Measurements from ENCODE around the gene ARHGAP26.

ARHGAP26 gene

DNA sequence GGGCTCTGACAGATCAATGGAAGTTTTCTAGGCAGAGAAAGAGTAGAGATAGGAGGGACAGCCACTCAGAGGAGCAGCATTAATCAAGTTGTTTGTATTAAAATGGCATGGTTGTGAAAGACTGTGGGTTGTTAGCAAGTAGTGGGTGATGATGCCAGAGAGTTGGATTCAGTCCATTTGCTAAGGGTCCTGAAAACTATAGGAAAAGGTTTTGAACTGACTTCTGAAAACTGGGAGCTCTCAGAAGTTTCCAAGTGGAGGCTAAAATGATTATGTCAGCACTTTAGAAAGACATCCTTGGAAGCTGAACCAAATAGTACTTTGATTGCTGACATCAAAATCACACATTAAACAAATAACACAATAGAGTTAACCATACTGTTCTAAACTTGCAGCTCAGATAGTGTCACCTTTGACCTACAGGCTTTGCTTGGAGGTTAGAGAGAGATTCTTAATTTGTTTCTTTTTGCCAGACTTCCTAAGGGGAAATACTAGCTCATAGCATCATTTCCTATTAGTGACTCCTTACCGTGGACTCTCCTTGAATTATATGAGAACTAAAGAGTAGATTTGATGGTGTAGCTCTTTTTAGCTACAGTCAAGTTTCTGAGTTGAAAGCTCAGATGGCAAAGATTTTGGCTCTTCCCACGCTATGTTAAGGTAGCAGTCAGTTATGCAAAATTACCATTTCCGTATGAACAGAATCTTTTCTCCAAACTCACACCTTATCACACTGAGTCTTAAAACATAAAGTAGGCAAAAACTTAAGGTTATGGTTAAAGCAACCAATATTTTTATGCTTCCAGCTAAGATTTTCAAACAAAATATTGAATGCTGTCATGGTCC lies 356.2 kb downstream of the ARHGAP26 start:
- no peak for DNase-seq

DNA sequence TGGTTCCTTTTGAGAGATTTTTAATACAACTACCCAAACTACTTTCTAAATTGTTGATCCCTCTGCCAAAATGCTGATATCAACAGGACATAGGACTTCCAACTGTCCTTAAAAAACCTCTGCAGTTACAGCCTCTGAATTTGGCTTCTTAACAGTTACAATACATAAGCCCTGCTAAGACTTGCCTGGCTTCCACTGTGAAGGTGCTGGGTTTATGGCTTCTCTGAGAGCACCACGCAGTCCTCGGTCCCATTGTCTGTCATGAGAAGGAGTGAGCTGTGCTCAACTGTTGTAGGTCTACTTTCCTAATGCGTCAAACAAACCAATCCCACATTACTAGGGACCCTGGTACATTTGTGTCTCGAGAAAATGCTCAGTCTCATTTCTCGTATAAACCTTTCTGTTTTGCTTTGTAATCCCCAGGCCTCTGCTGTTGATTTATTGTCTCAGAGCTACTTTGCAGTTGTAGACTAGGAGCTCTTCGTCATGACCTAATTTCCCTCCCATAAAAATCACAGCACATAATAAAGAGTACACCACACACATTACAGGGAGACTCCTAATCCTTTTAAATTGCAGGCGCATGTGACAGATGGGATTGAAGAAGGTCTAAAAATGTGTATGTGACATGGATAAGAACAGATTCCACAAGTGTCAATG lies 358.4 kb downstream of the ARHGAP26 start:
- DNase-seq = no peak

DNA sequence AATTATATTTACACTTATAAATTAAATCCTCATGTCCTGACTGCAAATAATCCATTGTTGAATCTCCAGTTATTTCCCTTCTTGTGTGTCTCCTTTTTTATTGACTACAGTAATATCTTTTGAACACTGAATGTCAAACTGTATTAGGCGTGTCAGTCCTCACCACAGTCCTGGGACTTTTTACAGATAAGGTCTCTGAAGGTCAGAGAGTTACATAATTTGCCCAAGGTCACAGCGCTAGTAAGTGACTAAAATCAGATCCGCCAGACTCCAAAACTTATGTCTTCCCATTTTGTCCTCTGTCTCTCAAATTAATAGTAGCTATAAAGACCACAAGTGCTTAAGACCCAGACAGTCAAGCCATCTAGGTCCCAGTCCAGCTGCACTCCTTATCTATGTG lies 359.0 kb downstream of the ARHGAP26 start:
- no peak for DNase-seq

DNA sequence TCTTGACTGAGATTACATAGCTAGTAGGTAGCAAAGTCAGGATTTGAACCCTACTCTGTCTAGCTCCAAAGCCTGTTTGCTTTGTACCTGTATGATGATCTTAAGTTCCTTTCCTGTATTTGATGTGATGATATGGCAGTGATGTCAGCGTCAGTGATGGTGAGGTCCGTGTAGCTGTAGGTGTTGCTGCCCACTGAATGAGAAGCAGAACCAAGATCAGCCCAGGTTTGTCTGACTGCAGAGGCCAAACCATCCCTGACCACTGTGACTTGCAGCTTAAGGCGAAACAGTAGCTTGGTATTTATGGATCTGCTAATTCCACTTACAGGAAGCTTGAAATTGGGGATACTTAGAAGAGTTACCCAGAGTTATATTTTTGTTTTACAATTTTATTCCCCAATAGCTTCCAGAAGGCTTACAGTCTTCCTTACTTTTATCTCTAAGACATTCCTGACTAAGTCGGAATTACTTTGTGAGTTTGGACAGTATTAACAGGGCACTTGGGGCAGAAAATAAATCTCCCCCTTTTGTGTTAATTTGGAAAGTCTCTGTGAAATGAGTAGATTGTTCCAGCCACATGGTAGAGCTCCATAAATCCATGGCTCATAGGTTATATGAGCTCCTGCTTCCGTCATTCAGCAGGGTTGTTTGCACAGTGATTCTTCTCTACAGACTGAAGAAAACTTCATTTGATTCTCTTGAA lies 359.9 kb downstream of the ARHGAP26 start:
- no peak for DNase-seq

DNA sequence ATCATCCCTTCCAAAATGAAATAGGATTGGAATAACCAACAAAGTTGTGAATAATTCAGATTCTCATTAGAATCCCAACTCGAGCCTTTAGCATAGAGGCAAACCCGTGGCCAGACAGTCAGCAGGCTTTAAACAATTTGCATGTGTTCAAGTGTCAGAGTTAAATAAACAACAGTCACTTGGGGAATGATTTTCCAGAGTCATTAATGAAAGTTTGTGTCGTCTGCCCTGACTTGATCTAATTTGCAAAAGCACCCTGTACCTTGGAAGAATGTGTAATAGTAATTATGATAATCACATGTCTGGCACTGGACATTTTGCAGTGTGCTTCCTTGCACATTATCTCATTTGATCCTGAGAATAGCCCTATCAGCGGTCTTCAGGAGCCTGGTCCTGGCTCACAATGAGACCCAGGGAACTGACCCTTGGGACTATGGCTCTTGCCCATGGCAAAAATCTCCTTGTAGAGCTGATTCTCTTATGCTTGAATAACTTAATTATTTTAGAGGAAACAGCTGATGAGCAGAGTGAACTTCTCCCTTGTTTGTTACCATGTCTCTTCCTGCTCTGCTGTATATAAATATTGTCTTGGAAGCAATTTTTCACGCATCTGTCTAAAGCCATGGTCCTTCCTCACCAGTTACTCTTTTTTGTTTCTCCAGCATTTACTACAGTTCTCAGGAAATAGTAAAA lies 360.6 kb downstream of the ARHGAP26 start:
- DNase-seq = no peak

DNA sequence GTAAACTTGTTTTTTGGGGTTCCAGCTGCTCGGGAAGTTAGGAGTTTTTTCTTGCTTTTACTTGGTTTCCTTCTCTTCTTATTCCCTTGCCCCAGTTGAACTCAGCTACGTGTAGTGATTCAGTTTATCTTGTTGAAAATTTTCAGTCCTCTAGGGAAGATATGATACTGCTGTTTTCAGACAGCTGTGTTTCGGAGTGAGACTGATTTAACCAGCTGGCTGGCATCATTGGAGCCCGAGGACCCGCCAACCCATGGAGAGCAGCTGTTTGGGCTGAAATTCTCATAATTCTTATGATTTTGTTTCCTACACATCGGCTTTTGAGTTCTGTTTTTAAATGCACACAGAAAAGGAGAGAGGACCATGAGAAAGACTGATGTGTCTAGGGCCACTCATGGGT lies 361.8 kb downstream of the ARHGAP26 start:
- DNase-seq = no peak

DNA sequence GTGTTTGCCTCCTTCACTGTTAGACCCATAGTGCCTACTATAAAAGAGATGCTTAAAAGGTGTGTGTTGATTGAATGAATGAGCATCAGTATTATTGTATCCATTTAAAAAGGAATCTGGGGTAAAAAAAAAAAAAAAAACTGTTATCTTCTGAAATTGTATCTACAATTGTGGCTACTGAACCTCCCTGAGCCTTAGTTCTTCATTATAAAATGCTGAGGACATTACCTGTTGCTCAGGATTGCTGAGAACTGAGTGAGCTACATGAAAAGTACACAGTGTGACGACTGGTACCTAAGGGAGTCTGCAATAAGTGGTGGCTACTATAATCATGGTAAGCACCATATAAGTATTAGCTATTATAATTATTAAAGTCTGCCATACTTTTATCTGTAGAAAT lies 362.6 kb downstream of the ARHGAP26 start:
- DNase-seq = no peak

DNA sequence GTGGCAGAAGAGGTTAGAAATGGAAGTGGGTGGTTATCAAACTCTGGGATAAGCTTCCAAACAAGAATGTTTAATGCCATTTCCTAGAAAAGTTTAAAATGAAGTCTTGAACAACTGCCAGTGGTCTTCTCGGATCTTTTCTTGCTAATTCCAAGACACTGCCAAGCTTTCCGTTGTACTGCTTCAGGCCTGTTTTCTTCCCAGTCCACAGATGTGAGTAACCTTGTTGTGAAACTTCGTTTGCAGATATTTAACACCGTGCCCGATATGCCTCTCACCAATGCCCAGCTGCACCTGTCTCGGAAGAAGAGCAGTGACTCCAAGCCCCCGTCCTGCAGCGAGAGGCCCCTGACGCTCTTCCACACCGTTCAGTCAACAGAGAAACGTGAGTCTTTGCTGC lies 363.5 kb downstream of the ARHGAP26 start:
- no peak for DNase-seq

DNA sequence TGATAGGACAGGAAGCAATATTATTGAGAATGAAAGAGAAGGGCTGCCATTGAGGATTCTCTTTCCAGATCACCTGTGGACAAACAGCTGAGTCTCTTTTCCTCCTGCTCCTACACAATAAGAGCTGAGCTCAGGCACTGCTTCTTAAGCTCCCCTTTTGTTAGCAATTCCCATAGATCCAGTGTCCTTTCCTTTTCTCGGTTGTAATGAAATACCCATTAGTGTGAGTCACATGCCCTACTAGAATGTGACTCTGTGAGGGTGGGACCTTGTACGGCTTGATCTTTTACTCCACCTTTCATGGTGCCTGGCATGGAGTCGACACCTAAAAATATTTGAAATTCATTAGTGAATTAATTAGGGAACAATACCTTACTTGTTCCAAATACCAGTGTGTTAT lies 364.1 kb downstream of the ARHGAP26 start:
- DNase-seq = no peak

DNA sequence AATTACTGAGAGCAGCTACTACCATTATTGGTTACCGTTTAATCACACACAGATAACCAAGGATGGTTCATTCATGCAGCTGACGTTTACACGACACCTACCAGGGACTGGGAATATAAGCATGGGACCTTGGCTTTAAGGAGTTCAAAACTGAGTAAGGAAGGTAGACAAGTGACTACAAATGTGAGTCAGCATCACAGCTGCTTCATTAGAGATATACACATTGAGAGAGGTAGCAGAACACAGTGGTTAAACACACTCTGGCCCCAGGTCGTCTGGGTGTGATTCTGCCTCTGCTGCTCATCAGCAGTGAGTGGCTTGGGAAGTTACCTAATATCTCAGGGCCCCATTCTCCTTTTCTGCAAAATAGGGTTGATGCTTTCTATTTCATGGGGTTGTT lies 364.7 kb downstream of the ARHGAP26 start:
- no peak for DNase-seq

DNA sequence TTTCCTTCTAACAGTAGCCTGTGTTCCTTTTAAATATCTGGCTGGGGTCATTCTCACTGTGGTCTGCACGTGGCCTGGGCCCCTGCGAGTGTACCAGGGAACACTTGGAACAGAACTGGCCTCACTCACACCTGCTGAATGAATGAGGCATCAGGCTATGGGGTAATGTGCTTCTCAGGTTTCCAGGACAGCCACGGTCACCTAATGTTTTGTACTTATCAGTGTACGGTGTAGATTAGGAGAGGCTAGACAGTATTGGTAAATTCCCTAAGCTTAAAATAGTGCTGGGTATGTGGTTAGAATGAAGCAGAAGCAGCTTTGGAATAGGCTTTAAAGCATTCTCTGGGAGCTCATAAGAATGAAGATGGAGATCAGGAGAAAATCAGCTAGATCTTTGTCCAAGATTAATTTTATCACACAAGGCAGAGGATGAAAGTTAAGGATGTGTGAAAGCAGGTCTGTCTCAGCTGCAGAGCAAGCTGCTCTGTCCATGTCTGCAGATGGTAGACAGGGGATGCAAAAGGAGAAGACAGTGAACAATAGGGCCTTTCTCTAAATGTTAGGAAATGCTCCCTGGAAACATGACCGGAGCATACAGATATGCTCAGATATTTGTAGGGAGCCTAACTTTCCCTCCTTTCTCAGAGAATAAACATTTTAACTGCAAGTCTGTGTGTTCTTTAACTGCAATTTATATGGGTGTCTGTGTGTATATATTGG lies 365.8 kb downstream of the ARHGAP26 start:
- DNase-seq = no peak

DNA sequence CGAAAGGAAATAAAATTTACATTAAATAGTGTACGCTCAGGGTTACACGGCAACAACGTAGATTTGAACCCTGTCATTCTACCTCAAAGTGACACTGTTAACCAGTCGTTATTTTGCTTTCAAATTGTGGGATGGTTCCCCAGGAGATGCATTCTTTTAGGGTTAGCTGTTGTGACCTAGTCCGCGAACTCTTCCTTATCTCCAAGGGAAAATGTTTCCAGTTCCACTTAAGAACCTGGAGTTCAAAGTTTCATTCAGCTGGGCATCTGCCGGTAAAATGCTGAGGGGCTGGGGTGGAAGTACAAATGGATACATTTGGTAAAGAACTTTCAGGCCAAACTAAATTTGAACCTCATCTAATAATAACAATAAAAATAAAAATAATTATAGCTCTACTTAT lies 368.7 kb downstream of the ARHGAP26 start:
- DNase-seq = no peak

DNA sequence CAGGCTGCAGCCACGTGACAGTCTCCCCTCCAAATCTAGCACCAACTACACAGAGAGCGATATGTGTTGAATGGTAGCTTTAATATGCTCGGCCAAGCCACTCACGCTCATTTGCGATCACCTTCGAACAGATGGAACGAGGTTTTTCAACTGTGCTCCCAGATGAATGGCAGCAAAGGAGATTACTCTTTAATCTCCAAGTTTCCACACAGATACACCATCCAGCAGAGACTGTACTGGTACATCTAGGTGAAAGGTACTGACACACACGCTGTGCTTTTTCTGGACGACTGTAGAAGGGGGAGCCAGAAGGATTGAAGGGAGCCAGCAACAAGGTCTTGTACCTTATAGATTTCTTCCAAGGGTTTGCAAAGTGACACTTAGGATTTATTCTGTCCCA lies 369.4 kb downstream of the ARHGAP26 start:
- DNase-seq = no peak

DNA sequence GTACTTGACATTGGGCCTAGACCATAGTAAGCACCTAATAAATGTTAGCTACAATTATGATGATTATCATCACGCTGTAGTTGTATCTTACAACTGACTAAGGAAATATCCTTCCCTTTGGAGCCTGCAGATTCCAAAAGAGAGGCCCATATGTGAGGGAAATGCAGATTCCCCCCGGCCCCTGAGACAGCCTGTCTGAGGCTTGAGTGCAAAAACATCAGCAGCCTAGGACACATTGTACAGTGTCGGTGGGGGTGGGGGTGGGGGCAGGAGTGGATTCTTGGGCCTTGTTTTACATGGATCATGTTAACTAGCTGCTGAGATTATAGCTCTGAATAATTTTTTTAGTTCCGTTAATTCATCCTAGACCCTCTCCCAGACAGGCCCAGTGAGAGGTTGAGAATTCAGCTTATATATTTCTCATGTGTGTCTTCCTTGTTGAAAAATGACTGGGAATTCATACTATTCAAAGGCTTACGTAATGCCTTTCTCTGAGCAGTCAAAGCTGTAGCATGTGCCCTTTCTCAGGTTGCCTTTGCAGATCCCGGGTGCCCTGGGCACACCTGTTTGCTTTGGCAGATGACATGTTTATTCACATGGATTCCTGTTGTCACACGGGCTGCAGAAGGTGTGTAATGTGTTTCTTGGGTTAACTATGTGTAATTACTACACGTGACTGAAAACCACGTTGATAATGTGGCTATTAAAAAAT lies 370.5 kb downstream of the ARHGAP26 start:
- DNase-seq = no peak

DNA sequence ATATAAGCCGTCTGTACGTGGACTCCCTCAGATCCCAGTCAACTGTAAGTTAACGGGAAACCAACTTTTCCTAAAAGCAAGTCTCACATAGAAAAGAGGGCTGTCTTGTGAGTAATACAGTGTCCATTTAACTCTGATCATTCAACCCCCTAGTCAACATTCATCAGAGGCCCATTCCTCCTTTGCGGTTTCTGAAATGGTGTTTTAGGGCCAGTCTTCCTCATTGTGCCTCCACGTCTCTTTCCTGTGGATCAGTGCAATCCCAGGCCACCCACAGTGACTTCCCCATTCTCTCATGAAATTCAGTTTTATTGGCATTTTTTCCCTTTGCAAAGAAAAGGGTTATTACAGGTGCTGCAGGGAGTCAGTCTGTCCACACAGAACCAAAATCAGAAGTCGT lies 371.5 kb downstream of the ARHGAP26 start:
- DNase-seq = peak; percentile 75 to 82

DNA sequence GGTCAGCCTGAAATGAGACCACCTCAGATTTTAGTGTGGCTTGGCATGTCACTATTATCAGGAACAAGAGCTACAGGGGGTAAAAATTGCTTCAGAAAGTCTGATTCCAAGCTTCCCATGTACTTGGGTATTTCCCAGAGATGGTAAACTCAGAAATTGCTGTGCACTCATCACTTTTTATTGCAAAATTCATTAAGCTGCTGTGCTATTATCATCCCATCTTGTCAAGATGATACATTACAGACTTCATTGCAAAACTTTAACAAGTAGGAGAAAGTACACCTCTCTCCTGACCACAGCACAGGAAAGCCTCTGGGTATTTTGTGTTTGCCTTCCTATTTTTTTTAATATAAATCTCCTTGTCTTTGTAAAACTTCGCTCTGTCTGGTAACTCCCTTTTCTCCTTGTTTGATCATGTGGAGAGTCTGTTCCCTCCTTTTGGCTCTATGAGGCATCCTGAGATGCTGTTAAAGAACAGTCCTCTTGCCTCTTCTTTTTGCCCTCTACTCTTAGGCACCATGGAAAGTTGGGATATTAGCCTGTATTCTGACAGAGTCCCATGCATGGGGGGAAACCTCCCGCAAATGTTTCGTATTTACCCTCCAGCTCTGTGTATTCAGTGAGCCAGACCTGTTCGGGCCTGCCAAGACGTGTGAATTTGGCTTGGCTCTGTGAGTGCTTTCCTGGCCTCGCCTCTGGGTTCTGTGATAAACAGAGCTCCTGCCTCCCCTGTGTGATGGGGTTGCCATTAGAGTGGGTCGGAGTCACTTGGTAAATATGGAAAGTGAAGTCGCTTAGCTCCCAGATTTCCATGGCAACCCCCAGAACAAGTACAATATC lies 372.6 kb downstream of the ARHGAP26 start:
- DNase-seq = peak; percentile 35 to 36

DNA sequence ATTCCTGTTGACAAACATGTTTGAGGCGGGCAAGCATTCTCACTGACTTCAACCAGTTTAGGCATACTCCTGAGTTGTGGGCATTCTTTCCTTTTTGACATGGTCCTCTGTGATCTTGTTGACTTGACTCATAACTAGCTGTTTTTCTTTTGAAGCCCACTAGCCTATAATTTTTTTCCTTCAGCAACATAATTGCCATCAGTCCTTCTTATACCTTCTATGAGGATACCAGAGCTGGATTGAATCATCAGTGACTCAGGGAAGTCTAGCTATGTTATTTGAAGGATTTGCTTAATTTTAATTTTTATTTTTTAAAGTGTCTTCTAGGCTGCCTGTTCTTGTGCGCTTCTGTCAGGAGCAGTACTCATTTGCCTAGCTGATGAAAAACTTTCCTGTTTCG lies 373.8 kb downstream of the ARHGAP26 start:
- no peak for DNase-seq

DNA sequence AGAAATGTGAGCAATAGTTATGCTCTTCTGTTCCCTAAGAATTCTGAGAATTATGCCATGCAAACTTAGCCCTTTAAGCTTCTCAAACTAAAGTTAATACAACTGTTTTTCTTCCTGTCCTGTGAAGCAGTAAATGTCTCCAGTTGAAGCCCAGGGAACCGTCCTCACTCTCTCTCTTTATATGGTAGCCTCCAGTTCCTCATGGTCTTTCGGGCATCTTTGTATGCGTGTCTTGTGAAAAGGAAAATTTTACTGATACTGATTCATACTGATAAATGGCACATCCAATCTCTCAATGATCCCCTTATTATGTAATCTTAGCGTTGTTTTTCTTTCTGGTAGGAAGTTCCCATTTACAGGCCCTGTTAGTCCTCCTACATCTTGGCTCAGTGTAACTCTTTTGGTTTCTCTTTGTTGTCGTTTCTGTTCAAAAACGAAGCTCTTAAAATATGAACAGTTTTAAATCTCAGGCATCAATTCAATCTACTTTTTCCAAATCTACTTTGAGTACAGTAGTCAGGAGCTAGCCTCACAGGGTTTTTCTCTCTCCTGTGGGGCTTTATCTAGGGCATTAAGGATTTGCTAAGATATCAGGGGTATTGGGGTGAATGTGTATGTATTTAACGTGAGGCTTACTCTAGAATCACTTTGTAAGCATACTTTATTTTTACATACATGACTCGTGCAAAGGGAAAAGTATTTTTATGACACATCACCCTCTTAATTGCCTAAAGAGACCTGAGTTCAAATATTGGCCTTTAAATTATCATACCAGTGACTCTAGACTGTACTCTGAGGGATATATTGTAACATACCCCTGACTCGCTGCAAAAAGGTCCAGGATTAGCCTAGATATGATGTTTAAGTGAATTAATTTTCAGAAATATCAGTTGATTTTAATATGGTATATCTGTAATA lies 375.3 kb downstream of the ARHGAP26 start:
- DNase-seq = peak; percentile 39 to 52

DNA sequence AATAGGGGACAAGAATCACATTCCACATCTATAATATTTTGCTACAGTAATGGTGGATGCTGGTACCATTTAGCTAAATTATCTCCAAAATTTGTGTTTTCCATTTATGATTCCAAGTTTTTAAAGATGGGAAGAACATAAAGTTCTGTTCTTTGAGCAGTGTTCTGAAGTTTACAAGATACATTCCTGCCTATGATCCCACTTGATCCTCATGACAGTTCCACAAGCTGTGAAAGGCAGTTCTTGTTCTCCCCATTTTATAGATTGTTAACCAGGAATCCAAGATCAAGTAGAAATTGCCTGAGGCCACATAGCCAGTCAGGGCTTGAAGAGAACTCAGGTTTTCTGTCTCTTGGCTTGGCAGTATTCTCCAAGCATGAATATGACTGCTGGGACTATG lies 376.0 kb downstream of the ARHGAP26 start:
- DNase-seq = no peak

DNA sequence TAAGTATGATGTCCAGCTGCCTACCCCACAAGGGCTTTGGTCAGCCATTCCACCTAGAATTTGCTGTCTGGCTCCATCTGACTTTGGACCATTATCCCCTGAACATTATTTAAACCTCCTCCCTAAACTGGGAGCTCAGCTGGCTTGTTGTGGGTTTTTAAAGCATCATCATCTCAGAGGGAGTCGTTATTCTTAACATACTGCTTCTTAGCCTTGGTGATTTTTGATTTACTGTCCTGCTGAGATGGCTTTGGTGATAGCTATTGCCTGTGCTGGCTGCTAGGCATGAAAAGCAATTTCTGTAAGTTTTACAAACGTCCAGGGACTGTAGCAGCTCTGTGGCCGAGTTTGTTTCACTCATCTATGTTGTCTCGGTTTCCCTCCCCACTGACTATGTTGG lies 377.2 kb downstream of the ARHGAP26 start:
- no peak for DNase-seq
